ENCODE results near the gene RTP5.
A peak's percentile ranks its signal among the peaks of the same experiment; 100 is the strongest.

The RTP5 gene

GRCh38 chr2:241843321-241844065, 26.0 kb upstream of the RTP5 start:
- no peak for DNase-seq (ENCODE audit: low read depth)

- DNase-seq (ENCODE audit: low read depth): peak; percentile 86
Measured at GRCh38 chr2:241844066-241844728, 25.3 kb upstream of the RTP5 start.

- DNase-seq (ENCODE audit: low read depth): no peak
Measured at GRCh38 chr2:241844831-241845578, 24.5 kb upstream of the RTP5 start.

- DNase-seq (ENCODE audit: low read depth): no peak
Measured at GRCh38 chr2:241846406-241846805, 23.1 kb upstream of the RTP5 start.

GRCh38 chr2:241848761-241849615, 20.5 kb upstream of the RTP5 start:
- no peak for DNase-seq (ENCODE audit: low read depth)

- DNase-seq (ENCODE audit: low read depth): no peak
Measured at GRCh38 chr2:241849616-241850543, 19.6 kb upstream of the RTP5 start.

GRCh38 chr2:241850544-241851324, 18.8 kb upstream of the RTP5 start:
- DNase-seq (ENCODE audit: low read depth): no peak

- DNase-seq (ENCODE audit: low read depth): no peak
Measured at GRCh38 chr2:241851325-241852115, 18.0 kb upstream of the RTP5 start.

- no peak for DNase-seq (ENCODE audit: low read depth)
Measured at GRCh38 chr2:241852116-241852980, 17.2 kb upstream of the RTP5 start.

- no peak for DNase-seq (ENCODE audit: low read depth)
Measured at GRCh38 chr2:241852981-241853631, 16.4 kb upstream of the RTP5 start.

- DNase-seq (ENCODE audit: low read depth): no peak
Measured at GRCh38 chr2:241853651-241854341, 15.7 kb upstream of the RTP5 start.

GRCh38 chr2:241854342-241855244, 14.9 kb upstream of the RTP5 start:
- no peak for DNase-seq (ENCODE audit: low read depth)

GRCh38 chr2:241855245-241855887, 14.2 kb upstream of the RTP5 start:
- DNase-seq (ENCODE audit: low read depth): no peak

- no peak for DNase-seq (ENCODE audit: low read depth)
Measured at GRCh38 chr2:241855888-241856422, 13.6 kb upstream of the RTP5 start.

- no peak for DNase-seq (ENCODE audit: low read depth)
Measured at GRCh38 chr2:241857041-241857541, 12.4 kb upstream of the RTP5 start.
